ENCODE measurements around the gene CSNK1D. TPM values are rescaled to one million over a fixed set of nuclear protein-coding genes. Genes with fewer than 3 reads are reported as not detected.
A peak's percentile ranks its signal among the peaks of the same experiment; 100 is the strongest.
"Not testable (repeated sequence)": the region's sequence is repeated elsewhere in the genome, so short reads cannot be mapped to it uniquely, and the experiment has no call there.

Gene CSNK1D
- total RNA-seq, 2 experiments from 2014 or later, result 110 to 115 TPM

DNA sequence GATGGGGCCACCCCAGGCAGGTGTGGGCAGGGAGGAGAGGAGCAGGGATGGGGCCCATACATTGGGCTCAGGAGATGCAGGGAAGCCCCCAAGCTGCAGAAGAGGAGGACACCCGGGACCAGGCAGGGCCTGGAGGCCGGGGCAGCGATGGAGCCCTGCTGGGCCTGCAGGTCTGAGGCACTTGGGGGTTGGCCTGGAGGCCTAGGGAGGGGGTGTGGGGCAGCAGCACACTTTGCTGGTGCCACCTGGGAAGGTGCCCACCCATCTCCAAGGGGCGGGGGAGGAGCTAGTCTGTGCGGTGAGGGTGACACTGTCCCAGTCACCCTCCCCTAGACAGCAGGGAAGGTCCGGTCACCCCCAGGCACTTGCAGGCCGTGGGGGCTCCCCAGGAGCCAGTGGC, 54.4 kb downstream of the CSNK1D start:
- Mint-ChIP-seq H3K9me3 (no peaks in the 10 kb centered on the region), H3K27ac (no peak overlapping the region), H3K4me3 (no peak overlapping the region), H3K27me3 (no peaks in the 10 kb centered on the region), H3K4me1 (peaks cover 18% of the 10 kb centered on the region), H3K36me3 (no peaks in the 10 kb centered on the region)
- no peak for DNase-seq

DNA sequence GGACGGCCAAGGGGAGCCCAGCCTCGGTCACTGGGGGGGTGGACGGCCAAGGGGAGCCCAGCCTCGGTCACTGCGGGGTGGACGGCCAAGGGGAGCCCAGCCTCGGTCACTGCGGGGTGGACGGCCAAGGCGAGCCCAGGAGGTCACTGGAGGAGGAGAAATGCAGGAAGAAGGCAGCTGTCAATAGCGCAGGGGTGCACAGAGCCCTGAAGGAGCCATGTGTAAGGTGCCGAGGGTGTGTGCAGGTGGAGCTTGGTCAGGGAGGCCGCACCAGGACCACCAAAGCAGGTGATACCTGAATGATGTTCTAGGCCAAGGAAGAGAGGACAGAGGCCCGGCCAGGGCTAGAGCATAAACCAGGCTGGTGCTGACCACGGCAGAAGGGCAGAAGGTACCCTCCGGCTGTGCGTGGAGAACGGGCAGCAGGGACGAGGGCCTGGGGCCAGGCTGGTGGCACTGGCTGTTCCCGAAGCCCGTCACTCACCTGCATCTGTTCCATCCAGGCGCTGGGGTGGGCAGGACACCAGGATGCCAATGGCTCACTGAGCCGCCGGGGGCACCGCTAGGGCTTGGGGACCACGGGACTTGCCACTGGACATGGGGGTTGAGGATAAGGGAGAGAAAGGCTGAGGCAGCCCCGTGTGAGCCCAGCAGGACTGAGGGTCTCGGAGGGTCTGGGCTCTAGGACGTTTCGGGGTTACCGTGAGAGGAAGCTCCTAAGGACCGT, 55.0 kb downstream of the CSNK1D start:
- DNase-seq, result no peak
- H3K9me3 Mint-ChIP-seq, result no peaks in the 10 kb centered on the region
- H3K36me3 Mint-ChIP-seq, result no peaks in the 10 kb centered on the region
- no peaks in the 10 kb centered on the region for H3K27me3 Mint-ChIP-seq
- no peak overlapping the region for H3K27ac Mint-ChIP-seq
- H3K4me1 Mint-ChIP-seq, result peaks cover 21% of the 10 kb centered on the region
- H3K4me3 Mint-ChIP-seq, result no peak overlapping the region

GRCh38 chr17:82217530-82218204, 55.8 kb downstream of the CSNK1D start:
- DNase-seq, result no peak
- H3K4me3 Mint-ChIP-seq, result no peak overlapping the region
- peaks cover 23% of the 10 kb centered on the region for H3K4me1 Mint-ChIP-seq
- no peaks in the 10 kb centered on the region for H3K27me3 Mint-ChIP-seq
- H3K27ac Mint-ChIP-seq, result no peak overlapping the region
- H3K36me3 Mint-ChIP-seq, result no peaks in the 10 kb centered on the region
- no peaks in the 10 kb centered on the region for H3K9me3 Mint-ChIP-seq

DNA sequence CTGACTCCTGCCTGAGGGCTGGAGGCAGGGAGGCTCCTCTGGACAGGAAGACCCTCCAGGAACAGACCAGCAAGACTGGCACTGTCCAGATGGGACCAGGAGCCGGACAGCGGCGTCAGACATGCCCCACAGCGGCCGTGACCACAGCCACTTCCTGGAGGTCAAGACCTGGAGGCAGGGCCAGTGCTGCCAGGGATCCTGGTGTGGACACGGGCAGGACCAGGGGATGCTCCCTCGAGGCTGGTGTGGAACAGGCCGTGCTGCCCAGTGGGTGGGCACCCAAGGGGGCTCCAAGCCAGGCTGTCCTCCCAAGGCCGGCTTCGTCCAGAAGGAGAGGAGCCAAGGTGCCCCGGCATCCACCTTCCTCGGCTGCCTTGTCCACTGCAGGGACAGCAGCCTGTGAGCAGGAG, 56.4 kb downstream of the CSNK1D start:
- Mint-ChIP-seq H3K27me3 (no peaks in the 10 kb centered on the region), H3K4me3 (no peak overlapping the region), H3K9me3 (no peaks in the 10 kb centered on the region), H3K4me1 (peaks cover 23% of the 10 kb centered on the region), H3K27ac (peak overlapping the region; percentile 51), H3K36me3 (no peaks in the 10 kb centered on the region)
- no peak for DNase-seq

DNA sequence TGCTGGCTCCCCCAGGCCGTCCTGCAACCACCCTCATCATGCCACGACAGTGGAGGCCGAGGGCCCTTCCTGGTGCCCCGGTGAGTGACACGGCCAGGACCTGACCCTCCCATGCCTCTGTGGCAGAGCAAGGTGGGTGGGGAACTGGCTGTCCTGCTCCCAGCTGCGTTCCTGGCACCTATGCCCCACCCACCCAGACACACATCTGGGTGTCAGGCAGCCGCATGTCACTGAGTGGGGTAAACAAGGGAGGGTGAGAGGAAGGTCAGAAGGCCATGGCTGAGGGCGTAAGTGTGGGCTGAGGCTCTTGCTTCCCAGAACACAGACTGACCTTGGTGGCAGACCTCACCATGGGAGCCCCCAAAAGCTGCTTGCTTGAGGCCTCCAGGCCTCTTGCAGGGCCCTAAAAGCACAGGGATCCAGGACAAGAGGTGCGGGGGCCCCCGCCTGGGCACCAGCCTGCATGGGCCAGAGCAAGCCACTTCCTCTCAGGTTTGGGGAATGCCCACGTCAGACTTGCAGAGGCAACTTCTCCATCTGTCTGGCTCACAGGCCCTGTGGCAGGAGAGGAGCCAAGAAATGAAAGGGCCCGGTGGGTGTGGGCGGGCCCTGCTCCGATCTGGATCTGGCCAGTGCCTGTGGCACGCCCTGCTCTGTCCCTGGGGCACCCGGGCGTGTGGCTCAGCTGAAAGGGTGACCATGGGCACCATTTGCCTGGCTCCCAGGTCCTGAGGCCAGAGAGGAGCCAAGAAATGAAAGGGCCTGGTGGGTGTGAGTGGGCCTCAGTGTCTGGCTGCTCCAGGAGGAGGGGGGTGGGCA, 57.0 kb downstream of the CSNK1D start:
- Mint-ChIP-seq H3K4me3 (no peak overlapping the region), H3K27me3 (no peaks in the 10 kb centered on the region), H3K4me1 (peaks cover 28% of the 10 kb centered on the region), H3K36me3 (no peaks in the 10 kb centered on the region), H3K27ac (peak overlapping the region; percentile 51), H3K9me3 (no peaks in the 10 kb centered on the region)
- DNase-seq, result peak; percentile 52

GRCh38 chr17:82215972-82216300, 57.6 kb downstream of the CSNK1D start:
- Mint-ChIP-seq H3K36me3 (no peaks in the 10 kb centered on the region), H3K4me3 (no peak overlapping the region), H3K4me1 (peaks cover 31% of the 10 kb centered on the region), H3K27me3 (no peaks in the 10 kb centered on the region), H3K9me3 (no peaks in the 10 kb centered on the region), H3K27ac (no peak overlapping the region)
- DNase-seq, result no peak

DNA sequence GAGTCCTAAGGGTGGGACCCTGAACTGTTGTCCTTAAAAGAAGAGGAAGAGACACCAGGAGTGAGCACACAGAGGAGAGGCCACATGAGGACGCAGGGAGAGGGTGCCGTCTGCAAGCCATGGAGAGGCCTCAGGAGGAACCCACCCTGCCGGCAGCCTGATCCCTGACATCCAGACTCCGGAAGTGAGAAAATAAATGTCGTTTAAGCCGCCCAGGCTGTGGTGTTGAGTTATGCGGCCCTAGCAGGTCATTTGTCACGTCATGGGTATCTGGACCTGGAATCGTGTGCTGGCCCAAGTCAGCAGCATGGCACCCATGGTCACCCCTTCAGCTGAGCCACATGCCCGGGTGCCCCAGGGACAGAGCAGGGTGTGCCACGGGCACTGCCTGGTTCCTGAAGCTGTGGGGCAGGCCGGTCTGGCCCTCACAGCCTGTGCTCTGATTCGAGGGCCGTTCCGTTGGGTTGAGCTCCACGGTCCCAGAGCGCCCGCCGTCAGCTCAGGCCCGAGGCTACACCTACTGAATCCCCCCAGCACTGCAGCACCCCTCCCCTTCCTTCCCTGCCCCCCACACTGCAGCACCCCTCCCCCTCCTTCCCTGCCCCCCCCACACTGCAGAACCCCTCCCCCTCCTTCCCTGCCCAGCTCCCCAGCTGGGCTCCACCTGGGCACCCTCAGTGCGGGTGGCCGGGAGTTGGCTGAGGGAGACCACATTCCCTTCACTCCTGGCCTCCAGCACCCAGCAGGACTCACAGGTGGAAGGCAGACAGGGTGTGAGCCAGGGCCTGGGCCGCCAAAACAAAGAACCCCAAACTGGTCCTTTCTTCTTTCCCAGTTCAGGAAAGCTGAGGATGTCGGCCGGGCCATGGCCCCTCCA, 58.2 kb downstream of the CSNK1D start:
- no peak for DNase-seq
- H3K4me3 Mint-ChIP-seq, result no peak overlapping the region
- peak overlapping the region; percentile 37 for H3K27ac Mint-ChIP-seq
- no peaks in the 10 kb centered on the region for H3K9me3 Mint-ChIP-seq
- no peaks in the 10 kb centered on the region for H3K27me3 Mint-ChIP-seq
- H3K36me3 Mint-ChIP-seq, result no peaks in the 10 kb centered on the region
- H3K4me1 Mint-ChIP-seq, result peaks cover 31% of the 10 kb centered on the region

GRCh38 chr17:82214012-82214628, 59.4 kb downstream of the CSNK1D start:
- no peak overlapping the region for H3K27ac Mint-ChIP-seq
- H3K36me3 Mint-ChIP-seq, result peaks cover 3% of the 10 kb centered on the region
- H3K4me1 Mint-ChIP-seq, result peaks cover 31% of the 10 kb centered on the region

GRCh38 chr17:82213251-82214011, 60.1 kb downstream of the CSNK1D start:
- Mint-ChIP-seq H3K9me3 (no peaks in the 10 kb centered on the region), H3K27ac (peak overlapping the region; percentile 89), H3K4me1 (peaks cover 31% of the 10 kb centered on the region)

More at GRCh38 chr17:82214012-82214628, 59.4 kb downstream of the CSNK1D start:
- peak overlapping the region; percentile 51 for H3K4me3 Mint-ChIP-seq
- no peaks in the 10 kb centered on the region for H3K9me3 Mint-ChIP-seq
- no peaks in the 10 kb centered on the region for H3K27me3 Mint-ChIP-seq
- no peak for DNase-seq

DNA sequence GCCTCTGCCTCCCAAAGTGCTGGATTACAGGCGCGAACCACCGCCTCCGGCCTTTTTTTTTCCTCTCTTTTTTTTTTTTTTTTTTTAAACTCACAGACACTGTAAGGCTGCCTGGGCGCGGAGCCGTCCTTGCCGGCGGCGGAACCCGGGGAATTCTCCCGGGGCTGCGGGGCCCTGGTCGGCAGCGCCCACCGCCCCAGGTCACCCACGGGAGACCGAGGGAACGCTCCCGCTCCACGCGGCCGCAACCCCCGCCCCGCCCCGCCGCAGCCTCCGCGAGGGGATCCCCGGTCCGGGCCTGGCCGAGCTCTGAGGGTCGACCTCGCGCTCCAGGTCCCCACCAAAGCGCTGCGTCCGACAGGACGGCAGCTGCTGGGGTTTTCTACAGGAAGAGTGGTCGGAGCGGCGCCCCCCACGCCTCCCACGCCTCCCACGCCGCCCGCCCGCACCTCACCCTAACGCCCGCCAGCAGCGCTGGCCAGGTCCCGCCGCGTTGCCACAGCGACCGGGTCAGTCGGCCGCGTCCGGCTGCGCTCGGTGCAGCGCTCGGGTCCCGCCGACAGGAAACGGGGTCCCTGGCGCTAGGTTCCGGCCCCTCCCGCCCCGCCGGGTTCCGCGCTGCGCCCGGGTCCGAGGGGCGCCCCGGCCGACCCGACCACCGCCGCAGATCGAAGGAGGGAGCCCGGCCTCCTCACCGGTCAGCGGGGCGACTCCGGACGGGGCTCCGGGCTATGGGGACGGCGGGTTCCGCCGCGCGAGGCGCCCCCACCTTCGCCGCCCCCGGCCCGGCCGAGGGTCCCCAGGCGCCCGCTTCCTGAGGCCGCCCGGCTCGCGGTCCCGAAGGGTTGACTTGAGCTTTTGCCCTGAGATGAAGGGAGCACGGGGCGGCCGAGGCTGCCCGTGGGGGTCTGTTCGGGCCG, 60.9 kb downstream of the CSNK1D start, which contains the start of gene CCDC57:
Gene CCDC57, minus strand, starts transcription at position 512 of the 920 bp plus-strand sequence. CDS start 10,898 bp downstream, outside the sequence.
- DNase-seq, result peak; percentile 85
- H3K27me3 Mint-ChIP-seq, result no peaks in the 10 kb centered on the region
- H3K4me3 Mint-ChIP-seq, result peak within 1 kb of the TSS; percentile 86
- H3K9me3 Mint-ChIP-seq, result no peaks in the 10 kb centered on the region
- peak within 1 kb of the TSS; percentile 89 for H3K27ac Mint-ChIP-seq
- H3K36me3 Mint-ChIP-seq, result peaks cover 5% of the 10 kb centered on the region
- H3K4me1 Mint-ChIP-seq, result peaks cover 31% of the 10 kb centered on the region

More at GRCh38 chr17:82213251-82214011, 60.1 kb downstream of the CSNK1D start:
- peak; percentile 79 for DNase-seq
- Mint-ChIP-seq H3K27me3 (no peaks in the 10 kb centered on the region), H3K4me3 (peak overlapping the region; percentile 86), H3K36me3 (peaks cover 3% of the 10 kb centered on the region)

DNA sequence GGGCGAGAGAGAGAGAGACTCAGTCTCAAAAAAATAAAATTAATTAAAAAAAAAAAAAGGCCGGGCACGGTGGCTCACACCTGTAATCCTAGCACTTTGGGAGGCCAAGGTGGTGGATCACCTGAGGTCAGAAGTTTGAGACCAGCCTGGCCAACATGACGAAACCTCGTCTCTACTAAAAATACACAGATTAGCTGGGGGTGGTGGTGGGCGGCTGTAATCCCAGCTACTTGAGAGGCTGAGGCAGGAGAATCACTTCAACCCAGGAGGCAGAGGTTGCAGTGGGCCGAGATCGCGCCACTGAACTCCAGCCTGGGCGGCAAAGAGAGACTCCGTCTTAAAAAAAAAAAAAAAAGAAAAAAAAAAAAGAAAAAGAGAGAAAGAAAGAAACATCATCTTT, 62.8 kb downstream of the CSNK1D start:
- not testable (repeated sequence) for H3K4me3 Mint-ChIP-seq, H3K27ac Mint-ChIP-seq

DNA sequence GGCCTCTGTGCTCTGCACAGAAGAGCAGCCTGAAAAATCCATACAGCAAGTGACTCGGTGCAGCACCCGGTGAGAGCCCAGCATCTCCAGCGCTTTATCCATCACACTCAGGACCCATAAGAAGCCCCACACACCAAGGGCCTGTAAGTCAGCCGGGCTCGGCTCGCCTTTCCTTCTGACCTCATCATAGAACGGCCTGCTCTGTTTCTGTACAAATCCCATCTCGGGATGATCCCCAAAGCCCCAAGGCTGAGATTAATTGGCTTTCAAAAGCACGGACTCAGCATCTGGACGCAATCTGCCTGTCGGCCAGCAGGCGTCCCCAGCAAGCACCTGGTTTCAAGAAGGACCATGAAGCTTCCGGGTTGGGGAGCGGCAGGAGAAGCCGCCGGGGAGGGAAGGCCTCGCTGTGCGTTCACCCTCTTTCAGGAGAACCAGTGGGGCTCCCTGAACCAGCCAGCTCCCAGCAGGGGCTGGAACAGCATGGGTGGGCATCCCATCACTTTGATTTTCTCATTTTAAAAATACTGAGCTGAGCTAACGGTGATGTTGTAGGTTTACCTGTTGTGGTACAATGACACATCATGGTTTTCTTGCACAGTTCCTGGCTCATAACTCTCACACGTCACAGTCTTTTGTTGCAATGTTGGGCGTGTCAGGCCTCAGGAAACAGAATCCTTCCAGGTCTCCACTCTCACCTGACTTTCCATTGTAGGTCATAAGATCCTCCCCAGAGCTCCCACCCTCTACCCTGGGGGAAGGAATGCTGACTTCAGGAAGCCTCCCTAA, 67.6 kb downstream of the CSNK1D start:
- Mint-ChIP-seq H3K9me3 (no peaks in the 10 kb centered on the region), H3K36me3 (peaks cover 9% of the 10 kb centered on the region), H3K27me3 (no peaks in the 10 kb centered on the region), H3K4me1 (peaks cover 42% of the 10 kb centered on the region), H3K27ac (peak overlapping the region; percentile 92), H3K4me3 (peak overlapping the region; percentile 51)
- DNase-seq, result peak; percentile 80

More for the DNA sequence above, 62.8 kb downstream of the CSNK1D start:
- not testable (repeated sequence) for DNase-seq, H3K27me3 Mint-ChIP-seq, H3K36me3 Mint-ChIP-seq, H3K9me3 Mint-ChIP-seq
- H3K4me1 Mint-ChIP-seq, result peaks cover 33% of the 10 kb centered on the region

Data from activated naive CD8-positive, alpha-beta T cell treated with anti-CD3 and anti-CD28 coated beads for 36 hours (primary cell).